ENCODE results near the gene EME1. TPM values are rescaled to one million over a fixed set of nuclear protein-coding genes. Genes with fewer than 3 reads are reported as not detected.

Gene EME1
- total and polyA plus RNA-seq, 10 of the 15 experiments (the other 5 are each of a cell fraction or from before 2014, with no cell fraction given): 13.8 to 40.5 (median 22.0) TPM

- TF ChIP-seq STAT3 (IDR thresholded peaks at IDR 0.05; ENCODE audit: low read depth, low read length) (no peak), JUNB (IDR thresholded peaks at IDR 0.05) (peak; percentile 39; the same call in 1 of the 2 replicates), IKZF1 (conservative IDR thresholded peaks at IDR 0.05) (0 out of 2 replicates have a peak, but pooled peaks have one; percentile 25)
- Histone ChIP-seq H4K20me1 (ENCODE audit: control insufficient read depth, insufficient read depth) (no peaks in the 10 kb centered on the region), H3K4me1 (ENCODE audit: control insufficient read depth, insufficient read depth, low read length) (peaks cover 3% of the 10 kb centered on the region), H2AFZ (ENCODE audit: control insufficient read depth, low read depth, low read length) (no peak overlapping the region), H3K79me2 (ENCODE audit: control insufficient read depth, insufficient read depth, low read length) (no peaks in the 10 kb centered on the region), H3K27me3 (replicated peaks in 1 of 2; ENCODE audit: control insufficient read depth in 2 of 2, insufficient read depth in 2 of 2, low read length in 1 of 2) (no peaks in the 10 kb centered on the region), H3K27ac (ENCODE audit: control insufficient read depth, insufficient read depth) (no peak overlapping the region), H3K9ac (ENCODE audit: control insufficient read depth, insufficient read depth, low read length) (no peak overlapping the region), H3K36me3 (ENCODE audit: control insufficient read depth in 2 of 2, insufficient read depth in 2 of 2, low read length in 1 of 2) (no peaks in the 10 kb centered on the region), H3K4me2 (ENCODE audit: control insufficient read depth, insufficient read depth) (no peak overlapping the region), H3K4me3 (no peak overlapping the region), H3K9me3 (replicated peaks; ENCODE audit: control insufficient read depth, insufficient read depth, low read length) (no peaks in the 10 kb centered on the region)
- ATAC-seq (peak; percentile 65), FAIRE-seq (no peak), DNase-seq (ENCODE audit: low read depth, low spot score) (no peak)
- POLR2A ChIA-PET: no interaction called here
- in situ Hi-C loops (cut with MboI): no loop called here
- SMC1A ChIA-PET (ENCODE audit: uncharacterized antibody, unreplicated experiment): interaction anchor here (0.7 to 3.0 kb wide), 6 partner anchors 10 to 166 kb away, joined by 3 to 11 read pairs (median 4); no protein-coding TSS in a partner anchor
- no TSS peak for BruUV-seq (replicated peaks)
- 0% methylated on average over 4 of the region's 4 CpGs for WGBS (ENCODE audit: insufficient coverage, insufficient replicate concordance, low lambda C conversion rate, missing lambda C conversion rate)
- RAD21 ChIA-PET (ENCODE audit: unreplicated experiment): interaction anchor here (0.7 to 3.8 kb wide), 4 partner anchors 14 to 130 kb away, joined by 3 to 17 read pairs (median 6); partner anchors contain the start of genes COL1A1 and TMEM92
- CTCF ChIA-PET: interaction anchor here (0.7 to 8.0 kb wide), 10 partner anchors 10 to 299 kb away, joined by 3 to 72 read pairs (median 5); partner anchors contain the start of genes COL1A1 and TMEM92
- intact Hi-C loops (cut with micrococcal nuclease; ENCODE audit: unreplicated experiment): no loop called here
These were observed 41.8 kb upstream of the EME1 start for GRCh38 chr17:50331085-50331791.

GRCh38 chr17:50332196-50332595 lies 40.8 kb upstream of the EME1 start:
- no peaks in the 10 kb centered on the region for H3K9me3 ChIP-seq (replicated peaks; ENCODE audit: control insufficient read depth, insufficient read depth, low read length)
- no peaks in the 10 kb centered on the region for H3K4me1 ChIP-seq (ENCODE audit: control insufficient read depth, insufficient read depth, low read length)
- ChIA-PET RAD21 (ENCODE audit: unreplicated experiment) (interaction anchor here (1.0 to 3.8 kb wide), 8 partner anchors 15 to 238 kb away, joined by 3 to 17 read pairs (median 6); partner anchors contain the start of gene TMEM92), CTCF (interaction anchor here (0.7 to 8.0 kb wide), 9 partner anchors 11 to 238 kb away, joined by 3 to 72 read pairs (median 7); partner anchors contain the start of genes COL1A1 and TMEM92), SMC1A (ENCODE audit: uncharacterized antibody, unreplicated experiment) (interaction anchor here (0.9 to 2.8 kb wide), 4 partner anchors 22 to 132 kb away, joined by 3 to 15 read pairs (median 6); no protein-coding TSS in a partner anchor), POLR2A (no interaction called here)
- ATAC-seq (no peak), FAIRE-seq (no peak), DNase-seq (ENCODE audit: low read depth, low spot score) (no peak)
- 50% methylated on average over 6 of the region's 6 CpGs for WGBS (ENCODE audit: insufficient coverage, insufficient replicate concordance, low lambda C conversion rate, missing lambda C conversion rate)
- intact Hi-C loops (cut with micrococcal nuclease; ENCODE audit: unreplicated experiment) (no loop called here), in situ Hi-C loops (cut with MboI) (no loop called here)
- H3K27ac ChIP-seq (ENCODE audit: control insufficient read depth, insufficient read depth): no peak overlapping the region
- no peak overlapping the region for H3K9ac ChIP-seq (ENCODE audit: control insufficient read depth, insufficient read depth, low read length)
- no peaks in the 10 kb centered on the region for H3K79me2 ChIP-seq (ENCODE audit: control insufficient read depth, insufficient read depth, low read length)
- H3K36me3 ChIP-seq (ENCODE audit: control insufficient read depth in 2 of 2, insufficient read depth in 2 of 2, low read length in 1 of 2): no peaks in the 10 kb centered on the region
- no peak overlapping the region for H2AFZ ChIP-seq (ENCODE audit: control insufficient read depth, low read depth, low read length)
- H3K27me3 ChIP-seq (replicated peaks in 1 of 2; ENCODE audit: control insufficient read depth in 2 of 2, insufficient read depth in 2 of 2, low read length in 1 of 2): no peaks in the 10 kb centered on the region
- TF ChIP-seq IRF4 (IDR thresholded peaks at IDR 0.05; ENCODE audit: low read depth, low read length): no peak
- TF ChIP-seq SMAD5 (IDR thresholded peaks at IDR 0.05; ENCODE audit: low read depth): no peak
- no peak overlapping the region for H3K4me3 ChIP-seq
- no TSS peak for BruUV-seq (replicated peaks)
- H4K20me1 ChIP-seq (ENCODE audit: control insufficient read depth, insufficient read depth): no peaks in the 10 kb centered on the region
- H3K4me2 ChIP-seq (ENCODE audit: control insufficient read depth, insufficient read depth): no peak overlapping the region

Data from GM12878 (cell line).